GM12873 (cell line): ENCODE results near the gene DPH3.

Source experiments
- CTCF ChIP-seq: IDR thresholded peaks from 2 replicates; pipeline ENCODE4 v1.5.1; 2012; ENCODE audit warnings: low read depth, mild to moderate bottlenecking, moderate library complexity, low read length, control low read depth; ENCODE audit not compliant: insufficient read depth; ENCODE audit errors: missing control alignments

DPH3 gene

GRCh38 chr3:16289144-16289889, 24.6 kb upstream of the DPH3 start:
- TF ChIP-seq CTCF: no peak

- no peak for TF ChIP-seq CTCF
Measured at GRCh38 chr3:16288664-16289063, 23.9 kb upstream of the DPH3 start.

- no peak for TF ChIP-seq CTCF
Measured at GRCh38 chr3:16286751-16287543, 22.2 kb upstream of the DPH3 start.

- no peak for TF ChIP-seq CTCF
Measured at GRCh38 chr3:16286161-16286560, 21.4 kb upstream of the DPH3 start.

- no peak for TF ChIP-seq CTCF
Measured at GRCh38 chr3:16284633-16285032, 19.9 kb upstream of the DPH3 start.

- no peak for TF ChIP-seq CTCF
Measured at GRCh38 chr3:16280671-16281070, 15.9 kb upstream of the DPH3 start.

GRCh38 chr3:16279010-16279801, 14.5 kb upstream of the DPH3 start:
- no peak for TF ChIP-seq CTCF
